ENCODE results near the gene PEA15.

Gene PEA15

DNA sequence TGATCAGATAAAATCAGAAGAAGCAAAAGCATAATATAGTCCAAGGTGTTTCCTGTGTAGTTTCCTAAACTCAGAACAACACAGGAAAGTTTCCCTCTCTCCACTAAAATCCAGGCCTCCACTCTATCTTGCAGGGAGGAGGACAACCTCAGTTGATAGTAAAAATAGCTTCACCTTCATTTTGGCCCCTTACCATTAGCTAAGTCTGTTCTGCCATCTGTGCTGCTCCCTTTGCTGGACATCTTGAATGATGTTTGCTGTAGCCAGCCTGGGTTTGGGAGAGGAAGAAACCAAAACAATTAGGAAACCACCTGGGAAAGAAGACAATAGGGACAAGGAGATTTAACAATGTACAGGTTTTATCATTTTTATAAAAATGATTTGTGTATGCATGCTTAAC is 38.6 kb downstream of the PEA15 start:
- peaks cover 5 to 7% of the 10 kb centered on the region in 2 experiments for H3K4me1 ChIP-seq (ENCODE audit: control insufficient read depth in 1 of 2, insufficient read depth in 1 of 2, low read depth in 1 of 2, low read length in 1 of 2)
- H3K9me3 ChIP-seq = no peaks in the 10 kb centered on the region
- TF ChIP-seq, protein P1, sequence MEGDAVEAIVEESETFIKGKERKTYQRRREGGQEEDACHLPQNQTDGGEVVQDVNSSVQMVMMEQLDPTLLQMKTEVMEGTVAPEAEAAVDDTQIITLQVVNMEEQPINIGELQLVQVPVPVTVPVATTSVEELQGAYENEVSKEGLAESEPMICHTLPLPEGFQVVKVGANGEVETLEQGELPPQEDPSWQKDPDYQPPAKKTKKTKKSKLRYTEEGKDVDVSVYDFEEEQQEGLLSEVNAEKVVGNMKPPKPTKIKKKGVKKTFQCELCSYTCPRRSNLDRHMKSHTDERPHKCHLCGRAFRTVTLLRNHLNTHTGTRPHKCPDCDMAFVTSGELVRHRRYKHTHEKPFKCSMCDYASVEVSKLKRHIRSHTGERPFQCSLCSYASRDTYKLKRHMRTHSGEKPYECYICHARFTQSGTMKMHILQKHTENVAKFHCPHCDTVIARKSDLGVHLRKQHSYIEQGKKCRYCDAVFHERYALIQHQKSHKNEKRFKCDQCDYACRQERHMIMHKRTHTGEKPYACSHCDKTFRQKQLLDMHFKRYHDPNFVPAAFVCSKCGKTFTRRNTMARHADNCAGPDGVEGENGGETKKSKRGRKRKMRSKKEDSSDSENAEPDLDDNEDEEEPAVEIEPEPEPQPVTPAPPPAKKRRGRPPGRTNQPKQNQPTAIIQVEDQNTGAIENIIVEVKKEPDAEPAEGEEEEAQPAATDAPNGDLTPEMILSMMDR (IDR thresholded peaks at IDR 0.05) = no peak
- no peak overlapping the region for H3K4me3 ChIP-seq (ENCODE audit: low read depth in 1 of 2, low read length in 1 of 2)
- H3K27ac ChIP-seq = no peak overlapping the region
- peaks cover 49% of the 10 kb centered on the region for H3K36me3 ChIP-seq
- no peaks in the 10 kb centered on the region for H3K27me3 ChIP-seq

DNA sequence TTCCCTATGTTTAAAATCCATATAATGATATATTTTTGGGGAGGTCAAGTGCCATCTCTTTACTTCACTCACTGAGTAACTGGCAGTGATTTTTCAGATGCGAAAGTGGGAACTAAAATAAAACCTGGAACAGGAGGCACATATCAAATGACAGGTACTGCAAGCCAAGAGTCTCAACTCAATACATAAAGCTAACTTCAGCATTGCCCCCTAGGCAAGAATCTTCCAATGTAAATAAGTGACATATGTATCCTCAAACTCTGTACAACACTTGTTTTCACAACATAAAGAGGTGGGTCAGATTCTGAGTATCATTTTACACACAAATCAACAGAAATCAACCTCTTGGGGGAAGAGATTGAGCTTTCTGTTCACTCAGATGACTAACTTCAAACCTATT is 39.0 kb downstream of the PEA15 start:
- TF ChIP-seq, protein P1 (IDR thresholded peaks at IDR 0.05) = no peak
- Histone ChIP-seq H3K27ac (no peak overlapping the region), H3K36me3 (peaks cover 44% of the 10 kb centered on the region), H3K4me1 (ENCODE audit: control insufficient read depth in 1 of 2, insufficient read depth in 1 of 2, low read depth in 1 of 2, low read length in 1 of 2) (peaks cover 5 to 7% of the 10 kb centered on the region in 2 experiments), H3K27me3 (no peaks in the 10 kb centered on the region), H3K9me3 (no peaks in the 10 kb centered on the region), H3K4me3 (ENCODE audit: low read depth in 1 of 2, low read length in 1 of 2) (no peak overlapping the region)

DNA sequence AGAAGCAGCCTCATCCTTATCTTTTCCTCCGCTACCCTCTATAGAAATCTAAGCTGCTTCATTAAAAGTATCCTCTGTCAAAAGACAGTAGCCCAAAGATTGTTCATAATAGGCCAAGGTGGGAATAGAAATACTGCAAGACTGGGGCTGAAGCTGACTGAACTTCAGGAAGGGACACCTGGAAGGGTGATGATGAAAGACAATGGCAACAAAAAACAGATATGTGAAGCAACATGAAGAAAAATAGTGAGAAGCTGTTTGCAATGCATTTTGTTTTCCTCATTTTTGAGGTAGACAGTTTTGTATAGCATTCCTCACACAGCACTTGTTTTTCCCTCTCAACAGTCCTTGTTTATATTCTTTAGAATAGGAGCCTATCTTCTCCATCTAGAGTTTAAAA is 40.2 kb downstream of the PEA15 start:
- no peak overlapping the region for H3K4me3 ChIP-seq (ENCODE audit: low read depth in 1 of 2, low read length in 1 of 2)
- H3K4me1 ChIP-seq (ENCODE audit: control insufficient read depth in 1 of 2, insufficient read depth in 1 of 2, low read depth in 1 of 2, low read length in 1 of 2) = peaks cover 5 to 7% of the 10 kb centered on the region in 2 experiments
- H3K36me3 ChIP-seq = peaks cover 32% of the 10 kb centered on the region
- TF ChIP-seq, protein P1 (IDR thresholded peaks at IDR 0.05) = no peak
- H3K27me3 ChIP-seq = no peaks in the 10 kb centered on the region
- no peak overlapping the region for H3K27ac ChIP-seq
- H3K9me3 ChIP-seq = no peaks in the 10 kb centered on the region

DNA sequence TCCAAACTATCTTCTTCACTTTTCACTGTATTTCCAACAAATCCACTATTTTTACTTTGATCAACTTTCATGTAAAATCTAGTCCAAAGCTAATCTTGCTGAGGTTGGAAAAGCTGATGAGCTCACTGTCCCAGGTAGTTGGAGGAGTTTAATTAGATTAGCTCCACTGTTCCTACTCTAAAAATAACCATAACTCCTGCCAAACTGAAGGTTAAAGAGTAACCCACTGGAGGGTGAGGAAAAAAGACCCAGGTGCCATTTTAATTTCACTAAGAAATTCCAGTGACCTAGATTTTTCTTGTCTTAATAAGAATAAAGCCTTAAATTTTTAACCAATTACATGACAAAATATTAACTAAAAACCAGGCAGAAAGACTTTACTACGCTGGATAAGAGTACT is 41.9 kb downstream of the PEA15 start:
- TF ChIP-seq, protein P1 (IDR thresholded peaks at IDR 0.05) = no peak
- H3K36me3 ChIP-seq = peaks cover 26% of the 10 kb centered on the region
- H3K9me3 ChIP-seq = no peaks in the 10 kb centered on the region
- H3K4me3 ChIP-seq (ENCODE audit: low read depth in 1 of 2, low read length in 1 of 2) = no peak overlapping the region
- no peak overlapping the region for H3K27ac ChIP-seq
- H3K4me1 ChIP-seq (ENCODE audit: control insufficient read depth in 1 of 2, insufficient read depth in 1 of 2, low read depth in 1 of 2, low read length in 1 of 2) = peaks cover 5 to 7% of the 10 kb centered on the region in 2 experiments
- no peaks in the 10 kb centered on the region for H3K27me3 ChIP-seq

DNA sequence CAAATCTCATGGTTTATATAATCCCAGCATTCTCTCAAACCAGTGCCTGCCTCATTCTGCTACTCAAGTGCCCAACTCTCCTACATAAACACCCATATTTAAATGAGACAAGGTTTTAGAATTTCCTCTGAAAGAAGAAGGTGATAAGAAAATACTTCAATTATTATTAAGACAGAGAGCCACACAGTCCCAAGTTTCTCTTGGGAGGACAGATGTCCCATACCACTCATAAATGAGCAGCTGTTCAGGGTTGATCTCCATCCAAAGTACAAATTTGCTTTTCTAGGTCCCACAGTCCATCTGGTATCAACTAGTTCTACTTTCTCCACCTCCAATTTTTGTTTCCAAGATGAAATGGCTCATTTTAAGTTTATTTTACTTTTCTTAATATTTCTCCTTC is 45.8 kb downstream of the PEA15 start:
- Histone ChIP-seq H3K36me3 (peaks cover 12% of the 10 kb centered on the region), H3K9me3 (no peaks in the 10 kb centered on the region), H3K4me3 (ENCODE audit: low read depth in 1 of 2, low read length in 1 of 2) (no peak overlapping the region), H3K27ac (no peak overlapping the region), H3K27me3 (no peaks in the 10 kb centered on the region), H3K4me1 (ENCODE audit: control insufficient read depth in 1 of 2, insufficient read depth in 1 of 2, low read depth in 1 of 2, low read length in 1 of 2) (no peaks in the 10 kb centered on the region)
- TF ChIP-seq, protein P1 (IDR thresholded peaks at IDR 0.05) = no peak
